ENCODE measurements around the gene OTOP3.

The OTOP3 gene

GRCh38 chr17:74918906-74919305, 16.8 kb upstream of the OTOP3 start:
- no peak for DNase-seq

DNA sequence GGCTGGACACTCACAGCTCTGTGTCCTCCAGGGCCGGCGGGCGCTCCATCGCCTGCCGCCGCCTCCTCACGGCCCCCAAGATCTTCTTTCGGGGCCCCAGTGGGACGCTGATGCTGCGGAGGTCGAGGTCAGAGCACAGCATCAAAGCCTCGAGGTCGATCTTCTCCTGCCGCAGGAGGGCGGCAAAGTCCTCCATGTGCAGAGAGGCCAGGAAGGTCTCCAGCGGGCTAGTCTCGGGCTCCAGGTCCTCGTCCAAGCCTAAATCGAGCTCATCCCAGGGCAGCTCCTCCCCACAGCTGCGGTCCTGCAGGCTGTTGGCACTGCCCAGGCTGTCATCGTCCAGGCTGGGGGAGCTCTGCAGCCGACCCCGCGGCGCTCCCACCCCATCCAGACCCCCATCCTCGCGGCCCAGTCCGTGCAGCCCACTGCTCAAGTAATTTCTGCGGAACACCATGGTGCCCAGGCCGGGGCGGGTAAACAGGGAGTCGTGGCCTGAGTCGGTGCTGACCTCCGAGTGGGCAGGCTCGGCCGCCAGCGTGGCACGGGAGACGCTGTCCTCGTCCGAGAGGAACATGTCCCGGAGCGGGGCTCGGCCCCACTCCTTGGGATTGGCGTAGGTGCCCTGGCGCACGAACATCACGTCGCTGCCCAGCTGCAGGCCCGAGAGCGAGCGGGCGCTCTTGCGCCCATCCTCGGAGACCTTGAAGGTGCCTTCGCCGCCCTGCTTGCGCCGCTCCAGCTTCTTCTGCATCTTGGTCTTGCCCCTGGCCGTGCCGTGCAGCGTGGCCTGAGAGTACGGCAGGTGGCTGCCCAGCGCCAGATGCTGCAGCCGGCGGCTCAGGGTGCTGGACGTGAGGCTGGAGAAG, 16.0 kb upstream of the OTOP3 start:
- no peak for DNase-seq

DNA sequence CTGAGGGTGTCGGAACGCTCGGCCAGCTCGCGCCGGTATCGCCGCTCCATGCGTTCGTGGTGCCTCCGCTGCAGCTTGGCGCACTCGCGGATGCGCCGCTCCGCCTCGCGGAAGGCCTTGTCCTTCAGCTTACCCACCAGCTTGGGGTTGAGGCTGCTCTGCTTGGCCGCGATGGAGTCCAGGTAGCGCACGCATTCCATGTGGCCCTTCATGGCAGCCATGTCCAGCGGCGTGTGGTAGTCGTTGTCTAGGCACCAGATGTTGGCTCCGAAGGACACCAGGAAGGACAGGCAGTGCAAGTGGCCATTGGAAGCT, 15.4 kb upstream of the OTOP3 start:
- DNase-seq = no peak

- no peak for DNase-seq
These were observed 15.1 kb upstream of the OTOP3 start for GRCh38 chr17:74920642-74921025.

DNA sequence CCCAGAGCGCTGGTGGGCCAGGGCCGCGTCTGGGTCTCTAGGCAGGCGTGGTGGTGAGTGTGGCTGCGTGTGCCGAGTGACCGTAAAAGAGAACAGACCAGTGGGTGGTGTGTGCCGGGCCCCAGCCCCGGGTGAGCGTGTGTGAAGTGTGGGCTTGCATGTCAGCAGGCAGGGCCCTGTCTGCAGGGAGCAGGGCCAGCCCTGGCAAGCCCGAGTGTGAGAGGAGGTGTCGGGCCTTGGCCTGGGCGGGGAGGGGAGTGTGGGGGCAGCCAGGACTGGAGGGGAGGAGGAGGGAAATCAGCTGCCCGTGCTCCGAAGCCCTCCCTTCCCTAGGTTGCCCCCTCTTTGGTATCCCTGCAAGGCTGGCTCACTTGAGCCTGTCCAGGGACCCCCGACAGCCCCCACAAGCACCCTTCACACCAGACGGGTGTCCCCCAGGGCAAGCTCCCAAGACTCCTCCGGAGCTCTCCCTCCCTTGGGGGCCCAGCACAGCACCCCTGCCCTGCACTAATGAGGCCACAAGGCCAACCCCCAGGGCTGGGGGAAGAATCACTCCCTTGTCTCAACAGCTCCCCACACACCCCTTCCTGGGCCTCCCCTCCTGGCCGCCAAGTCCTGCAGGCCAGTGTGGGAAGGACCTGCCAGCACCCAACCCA, 14.5 kb upstream of the OTOP3 start:
- DNase-seq = no peak

DNA sequence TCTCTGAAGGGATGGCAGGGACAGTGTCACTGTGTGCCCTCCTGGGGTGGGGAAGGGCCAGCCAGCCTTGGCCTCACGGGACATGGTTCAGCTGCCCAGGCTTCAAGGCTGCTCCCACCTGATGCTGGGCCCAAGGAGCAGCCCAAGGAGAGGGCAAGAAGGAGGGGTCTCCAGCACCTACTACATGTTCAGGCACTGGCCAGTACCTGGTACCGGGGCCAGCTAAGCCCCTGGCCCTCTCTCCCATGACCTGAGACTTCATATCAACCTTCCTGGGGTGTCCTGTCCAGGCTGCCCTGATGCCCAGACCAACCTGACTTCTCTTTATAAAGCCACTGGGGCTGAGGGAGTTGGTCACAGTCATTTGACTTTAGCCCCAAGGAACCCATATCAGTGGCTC, 13.9 kb upstream of the OTOP3 start:
- no peak for DNase-seq

GRCh38 chr17:74922172-74922571, 13.5 kb upstream of the OTOP3 start:
- no peak for DNase-seq

DNA sequence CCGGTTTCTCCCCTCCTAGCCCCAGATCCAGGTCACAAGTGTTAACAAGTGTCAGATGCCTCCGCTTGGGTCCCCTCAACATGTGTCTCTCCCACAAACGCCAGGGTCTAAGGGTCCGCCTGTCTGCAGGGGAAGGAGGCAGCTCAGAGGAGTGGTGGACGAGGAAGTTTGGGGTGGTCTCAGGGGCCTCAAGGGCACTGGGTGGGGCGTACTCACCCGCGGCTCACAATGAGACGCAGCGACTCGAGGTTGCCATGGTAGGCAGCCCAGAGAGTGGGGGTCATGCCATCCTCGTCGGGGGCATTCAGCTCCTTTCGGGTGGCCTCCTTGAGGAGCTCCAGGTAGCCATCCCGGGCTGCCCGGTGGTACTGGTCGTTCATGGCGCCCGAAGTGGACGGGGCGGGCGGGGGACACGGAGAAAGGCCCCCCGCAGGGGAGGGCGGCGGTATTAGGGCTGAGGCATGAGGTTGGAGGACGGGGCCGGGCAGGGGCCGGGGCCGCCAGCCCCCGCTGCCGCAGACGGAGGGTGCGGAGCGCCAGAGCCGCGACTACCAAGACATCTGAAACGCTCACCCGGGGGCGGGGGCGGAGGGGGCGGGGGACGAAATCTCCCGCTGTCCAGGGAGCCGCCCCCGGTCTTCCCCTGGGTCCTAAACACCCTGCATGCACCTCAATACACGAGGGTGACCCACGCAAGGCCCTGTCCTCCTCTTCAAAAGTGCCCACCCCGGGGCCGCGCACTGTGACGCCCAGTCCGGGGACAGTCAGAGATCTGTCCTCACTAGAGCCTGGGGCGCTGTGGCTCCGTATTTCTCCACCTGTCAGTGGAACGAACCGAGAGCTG, 12.8 kb upstream of the OTOP3 start, which contains the start of gene USH1G:
Gene USH1G, minus strand, starts transcription at position 562 of the 844 bp plus-strand sequence. Its CDS starts 182 bp downstream, at position 380.
- no peak for DNase-seq

- DNase-seq = peak; percentile 73
These were observed 12.0 kb upstream of the OTOP3 start for GRCh38 chr17:74923538-74924249.

DNA sequence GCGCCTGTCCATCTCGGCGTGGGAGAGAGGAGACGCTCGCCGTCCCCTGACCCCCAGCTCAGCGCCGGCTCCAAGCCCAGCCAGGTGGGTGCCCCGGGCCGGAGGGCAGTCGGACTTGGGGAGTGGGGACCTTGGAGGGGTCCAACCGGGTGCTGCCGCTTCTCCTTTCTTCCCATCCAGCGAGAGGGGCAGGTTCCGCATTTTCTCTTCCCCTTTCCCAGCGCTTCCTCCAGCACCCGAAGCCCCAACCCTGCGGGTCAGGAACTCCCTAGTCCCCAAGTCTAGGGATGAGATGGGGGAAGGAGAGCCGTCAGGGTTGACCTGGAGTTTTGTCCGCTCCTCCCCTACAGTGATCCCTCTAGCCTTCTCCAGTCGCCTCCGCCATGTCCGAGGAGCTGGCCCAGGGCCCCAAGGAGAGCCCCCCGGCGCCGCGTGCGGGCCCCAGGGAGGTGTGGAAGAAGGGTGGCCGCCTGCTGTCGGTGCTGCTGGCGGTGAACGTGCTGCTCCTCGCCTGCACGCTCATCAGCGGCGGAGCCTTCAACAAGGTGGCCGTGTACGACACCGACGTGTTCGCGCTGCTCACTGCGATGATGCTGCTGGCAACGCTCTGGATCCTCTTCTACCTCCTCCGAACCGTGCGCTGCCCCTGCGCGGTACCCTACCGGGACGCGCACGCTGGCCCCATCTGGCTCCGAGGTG, 11.3 kb upstream of the OTOP3 start, which contains the start of gene OTOP2:
Gene OTOP2, plus strand, starts transcription at position 24 of the 699 bp plus-strand sequence. Its CDS starts 360 bp downstream, at position 384.
- DNase-seq = no peak

DNA sequence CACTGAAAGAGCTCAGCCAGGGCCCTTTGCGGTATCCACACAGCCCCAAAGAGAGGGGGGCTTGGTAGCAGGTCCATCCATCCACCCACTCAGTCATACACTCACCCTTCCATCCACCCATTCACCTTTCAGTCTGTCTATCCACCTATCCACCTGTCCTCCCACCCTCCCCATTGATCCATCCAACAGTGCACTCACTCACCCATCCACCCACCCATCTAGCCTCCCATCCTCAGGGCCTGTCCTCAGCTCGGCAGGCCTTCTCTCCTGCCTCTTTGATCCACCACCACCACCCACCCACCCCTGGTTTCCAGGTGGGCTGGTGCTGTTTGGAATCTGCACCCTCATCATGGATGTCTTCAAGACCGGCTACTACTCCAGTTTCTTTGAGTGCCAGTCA, 10.5 kb upstream of the OTOP3 start:
- no peak for DNase-seq

DNA sequence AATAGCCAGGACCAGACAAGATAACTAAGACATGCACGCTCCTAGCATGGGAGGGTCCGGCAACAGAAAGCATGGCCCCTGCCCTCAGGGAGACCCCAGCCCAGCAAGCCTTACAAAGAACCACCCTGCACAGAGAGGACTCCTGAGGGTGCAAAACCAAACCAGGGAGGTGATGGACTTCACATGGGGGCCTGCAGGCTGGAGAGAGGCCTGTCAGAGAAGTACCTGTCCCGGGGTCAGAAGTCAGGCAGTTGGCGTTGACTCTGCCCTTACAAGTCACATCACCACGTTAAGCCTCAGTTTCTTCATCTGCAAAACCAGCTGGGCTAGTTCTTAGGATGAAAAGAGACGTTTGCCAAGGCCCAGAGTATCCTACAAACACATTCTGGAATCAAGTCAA, 6.9 kb upstream of the OTOP3 start:
- DNase-seq = no peak

DNA sequence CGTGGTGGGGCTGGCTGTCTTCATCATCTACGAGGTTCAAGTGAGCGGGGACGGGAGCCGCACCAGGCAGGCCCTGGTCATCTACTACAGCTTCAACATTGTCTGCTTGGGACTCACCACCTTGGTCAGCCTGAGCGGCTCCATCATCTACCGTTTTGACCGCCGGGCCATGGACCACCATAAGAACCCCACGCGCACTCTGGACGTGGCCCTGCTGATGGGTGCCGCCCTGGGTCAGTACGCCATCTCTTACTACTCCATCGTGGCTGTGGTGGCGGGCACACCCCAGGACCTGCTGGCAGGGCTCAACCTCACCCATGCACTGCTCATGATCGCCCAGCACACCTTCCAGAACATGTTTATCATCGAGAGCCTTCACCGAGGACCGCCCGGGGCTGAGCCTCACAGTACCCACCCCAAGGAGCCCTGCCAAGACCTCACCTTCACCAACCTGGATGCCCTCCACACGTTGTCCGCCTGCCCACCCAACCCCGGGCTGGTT, 5.1 kb upstream of the OTOP3 start:
- no peak for DNase-seq

GRCh38 chr17:74935048-74935447, 650 bp upstream of the OTOP3 start:
- DNase-seq = no peak

DNA sequence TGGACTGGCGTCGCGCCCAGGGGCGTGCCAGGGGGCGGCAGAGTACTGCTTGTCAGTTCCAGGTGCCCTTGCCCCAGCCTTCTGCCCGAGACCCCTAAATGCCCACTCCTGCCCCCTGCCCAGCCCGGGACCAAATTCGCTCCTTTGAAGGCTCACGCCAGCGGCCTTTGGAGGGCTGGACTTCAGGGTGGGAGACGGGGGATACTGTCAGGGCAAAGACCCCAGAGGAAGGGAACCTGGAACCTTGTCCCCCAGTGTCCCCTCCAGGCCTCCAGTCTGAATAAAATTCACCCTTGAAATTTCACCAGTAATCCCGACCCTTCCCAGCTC, 737 bp downstream of the OTOP3 start:
- DNase-seq = no peak

DNA sequence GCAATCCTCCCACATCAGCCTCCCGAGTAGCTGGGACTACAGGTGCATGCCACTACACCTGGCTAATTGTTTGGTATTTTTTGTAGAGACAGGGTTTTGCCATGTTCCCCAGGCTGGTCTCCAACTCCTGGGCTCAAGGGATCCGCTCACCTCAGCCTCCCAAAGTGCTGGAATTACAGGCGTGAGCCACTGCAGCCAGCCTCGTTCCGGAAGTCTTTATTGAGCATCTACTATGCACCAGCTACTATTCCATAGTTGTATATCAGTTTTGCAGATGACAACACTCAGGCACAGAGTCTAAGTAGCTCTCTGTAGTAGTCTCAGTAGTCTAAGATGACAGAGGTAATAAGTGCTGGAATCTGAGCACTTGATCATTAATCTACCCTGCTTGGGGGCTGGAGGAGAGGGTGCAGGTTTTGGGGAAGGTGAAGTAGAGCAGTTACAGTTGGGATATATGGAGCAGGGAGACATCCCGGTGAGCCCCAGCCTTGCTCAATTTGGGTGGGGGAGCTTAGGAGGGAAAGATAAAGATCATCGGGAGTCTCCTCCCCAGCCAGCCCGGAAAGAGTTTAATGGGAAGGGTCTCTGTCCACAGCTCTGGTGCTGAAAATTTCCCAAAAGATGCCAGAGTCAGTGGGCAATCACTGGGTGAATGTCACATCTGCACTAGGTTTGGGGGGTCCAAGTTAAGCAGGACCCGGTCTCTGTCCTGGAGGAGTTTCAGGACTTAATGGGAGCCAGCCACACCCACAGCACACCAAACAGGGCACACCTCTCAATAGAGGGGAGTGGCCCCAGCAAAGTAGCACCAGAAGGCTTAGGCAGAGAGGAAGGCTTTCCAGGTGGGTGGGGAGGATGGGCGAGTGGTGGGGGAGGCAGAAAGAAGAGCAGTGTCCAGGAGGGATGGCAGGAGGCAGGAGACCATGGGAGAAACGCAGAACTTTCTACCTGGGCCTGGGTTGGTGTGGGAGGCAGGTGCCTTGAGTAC, 1.7 kb downstream of the OTOP3 start:
- no peak for DNase-seq

- DNase-seq = no peak
These were observed 2.7 kb downstream of the OTOP3 start for GRCh38 chr17:74938194-74938950.

- no peak for DNase-seq
These were observed 3.8 kb downstream of the OTOP3 start for GRCh38 chr17:74939534-74939933.

DNA sequence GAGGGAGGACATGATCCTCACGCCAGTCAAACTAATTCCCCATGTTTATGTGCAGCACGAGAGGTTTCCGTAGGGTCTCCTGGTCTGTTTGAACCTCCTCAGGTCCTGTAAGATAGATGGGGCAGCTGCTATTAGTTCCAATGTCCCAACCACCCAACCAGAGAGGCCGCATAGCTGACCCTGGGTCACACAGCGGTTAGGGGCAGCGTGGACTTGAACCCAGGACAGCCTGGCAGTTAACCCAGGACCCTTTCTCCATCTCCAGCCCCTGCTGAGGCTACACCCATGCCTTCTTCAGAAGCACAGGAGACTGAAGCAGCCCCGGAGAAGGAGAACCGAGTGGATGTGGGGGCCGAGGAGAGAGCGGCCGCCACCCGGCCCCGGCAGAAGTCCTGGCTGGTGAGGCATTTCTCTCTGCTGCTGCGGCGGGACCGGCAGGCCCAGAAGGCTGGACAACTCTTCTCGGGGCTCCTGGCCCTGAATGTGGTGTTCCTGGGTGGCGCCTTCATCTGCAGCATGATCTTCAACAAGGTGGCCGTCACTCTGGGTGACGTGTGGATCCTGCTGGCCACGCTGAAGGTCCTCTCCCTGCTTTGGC, 5.5 kb downstream of the OTOP3 start:
- DNase-seq = no peak

All from activated naive CD4-positive, alpha-beta T cell treated with Interleukin-2 at 50 U/mL for 16 hours (primary cell).